Panc1 (cell line): ENCODE results near the gene SCARB2. TPM values are rescaled to one million over a fixed set of nuclear protein-coding genes. Genes with fewer than 3 reads are reported as not detected.

Experiments used
- ATAC-seq: fragments of 200-7000 bp; cut with Tn5 transposase; 2 replicates; pipeline ENCODE4 v1.9.1; 2020; ENCODE audit warnings: mild to moderate bottlenecking, moderate library complexity
- BruUV-seq: library from RNA; stranded (reverse); fragments of 400-500 nt; replicated peaks from 2 replicates; lab custom pipeline; 2021; lab: Mats Ljungman, UMichigan
- CTCF ChIA-PET: fragments of 300-600 bp; sonication (Branson Sonifier 250); formaldehyde crosslinking; loops from one replicate; lab custom pipeline; 2022; ENCODE audit warnings: antibody characterized with exemption; lab: Charles Lee
- POLR2A ChIA-PET: fragments of 300-600 bp; sonication (Branson Sonifier 250); formaldehyde crosslinking; loops from one replicate; lab custom pipeline; 2022; ENCODE audit warnings: antibody characterized with exemption; lab: Charles Lee
- DNase-seq: peaks from one replicate; pipeline ENCODE4 v3.0.0-alpha.2; 2010; ENCODE audit warnings: low read depth, low spot score
- H3K27ac ChIP-seq: 2 replicates; pipeline ENCODE4 v1.5.1; 2011; ENCODE audit warnings: mild to moderate bottlenecking, low read length, inconsistent platforms
- H3K27me3 ChIP-seq: fragments of 200-500 bp; sonication (Bioruptor generic); 2 replicates; pipeline ENCODE4 v1.6.0; 2014; ENCODE audit warnings: low read length, inconsistent platforms; ENCODE audit not compliant: control insufficient read depth, insufficient read depth
- H3K36me3 ChIP-seq: fragments of 200-500 bp; sonication (Bioruptor generic); 2 replicates; pipeline ENCODE4 v1.5.1; 2014; ENCODE audit warnings: inconsistent platforms, mild to moderate bottlenecking, low read length, moderate library complexity; ENCODE audit not compliant: control insufficient read depth, insufficient read depth
- H3K4me1 ChIP-seq: 2 replicates; pipeline ENCODE4 v1.5.1; 2011; ENCODE audit warnings: inconsistent platforms, mild to moderate bottlenecking, low read length, moderate library complexity; ENCODE audit not compliant: control insufficient read depth, insufficient read depth
- H3K4me3 ChIP-seq, 2 experiments: 2 replicates each; pipeline ENCODE4 v1.5.1; 2011 to 2012; ENCODE audit warnings: low read depth in 2 of 2, low read length in 2 of 2, mild to moderate bottlenecking in 2 of 2, inconsistent platforms in 1 of 2, moderate library complexity in 1 of 2
- H3K9me3 ChIP-seq: fragments of 200-500 bp; sonication (Bioruptor generic); 2 replicates; pipeline ENCODE4 v1.5.1; 2014; ENCODE audit warnings: low read depth, mild to moderate bottlenecking, inconsistent platforms, low read length, moderate library complexity; ENCODE audit not compliant: control insufficient read depth, insufficient read depth
- CTCF ChIP-seq: fragments of 450-650 bp; IDR thresholded peaks from 2 replicates; pipeline ENCODE4 v1.5.1; 2017; ENCODE audit warnings: mild to moderate bottlenecking
- POLR2AphosphoS5 ChIP-seq: IDR thresholded peaks from 2 replicates; pipeline ENCODE4 v1.6.1; 2012; ENCODE audit warnings: mild to moderate bottlenecking, low read depth, low read length, moderate library complexity
- REST ChIP-seq, 2 experiments: IDR thresholded peaks; 2 replicates each; pipeline ENCODE4 v1.6.1; 2011 to 2012; ENCODE audit warnings: low read depth in 2 of 2, control low read depth in 1 of 2, low read length in 1 of 2, mild to moderate bottlenecking in 1 of 2, moderate library complexity in 1 of 2; ENCODE audit not compliant: insufficient read depth in 1 of 2
- SIN3A ChIP-seq: IDR thresholded peaks from 2 replicates; pipeline ENCODE4 v1.6.1; 2012; ENCODE audit warnings: low read depth, mild to moderate bottlenecking, low read length, moderate library complexity, borderline replicate concordance; ENCODE audit not compliant: insufficient read depth
- TCF7L2 ChIP-seq: IDR thresholded peaks from 2 replicates; pipeline ENCODE4 v1.6.1; 2011; ENCODE audit warnings: mild to moderate bottlenecking, low read depth, low read length, inconsistent platforms
- in situ Hi-C: cut with HindIII; loops from 2 replicates; pipeline ENCODE4 v1.10.0; 2016; ENCODE audit warnings: low sequenced_read_pairs, low pct_unique_long_range_greater_than_20kb
- intact Hi-C: fragments of 100-400 bp; cut with micrococcal nuclease; formaldehyde crosslinking; loops from one replicate; pipeline ENCODE4 v1.10.0; 2022; ENCODE audit not compliant: unreplicated experiment
- total RNA-seq: library from RNA; stranded (reverse); gene quantifications from one replicate; pipeline ENCODE4 v1.2.1, GENCODE V29; 2021; ENCODE audit not compliant: unreplicated experiment

Gene SCARB2
- total RNA-seq, 1 experiment from 2014 or later: 59.4 TPM

GRCh38 chr4:76155979-76156378 lies 57.6 kb downstream of the SCARB2 start:
- H3K27ac ChIP-seq: no peak overlapping the region
- CTCF ChIA-PET: no interaction called here
- no peak overlapping the region for H3K4me3 ChIP-seq
- no peak for ATAC-seq
- intact Hi-C loops: no loop called here
- no TSS peak for BruUV-seq
- H3K27me3 ChIP-seq: no peaks in the 10 kb centered on the region
- no peaks in the 10 kb centered on the region; the same call in 1 of the 2 replicates for H3K36me3 ChIP-seq
- in situ Hi-C loops: no loop called here
- DNase-seq: no peak
- POLR2A ChIA-PET: no interaction called here
- no peaks in the 10 kb centered on the region for H3K9me3 ChIP-seq
- no peaks in the 10 kb centered on the region for H3K4me1 ChIP-seq
- TF ChIP-seq SIN3A (no peak), TCF7L2 (no peak), POLR2AphosphoS5 (no peak), REST (IDR thresholded peaks at IDR 0.05; ENCODE audit: insufficient read depth in 1 of 2, low read depth in 2 of 2, low read length in 1 of 2) (no peak)

GRCh38 chr4:76153356-76153755 lies 60.3 kb downstream of the SCARB2 start:
- H3K4me3 ChIP-seq: no peak overlapping the region
- in situ Hi-C loops: no loop called here
- peaks cover 6% of the 10 kb centered on the region; the same call in 1 of the 2 replicates for H3K36me3 ChIP-seq
- TF ChIP-seq TCF7L2: no peak
- no peak for TF ChIP-seq REST (IDR thresholded peaks at IDR 0.05; ENCODE audit: insufficient read depth in 1 of 2, low read depth in 2 of 2, low read length in 1 of 2)
- TF ChIP-seq SIN3A: no peak
- TF ChIP-seq POLR2AphosphoS5: no peak
- no peak for TF ChIP-seq CTCF
- no peaks in the 10 kb centered on the region for H3K27me3 ChIP-seq
- BruUV-seq: no TSS peak
- no peaks in the 10 kb centered on the region for H3K4me1 ChIP-seq
- ChIA-PET POLR2A (no interaction called here), CTCF (no interaction called here)
- DNase-seq: no peak
- intact Hi-C loops: no loop called here
- H3K9me3 ChIP-seq: no peaks in the 10 kb centered on the region
- H3K27ac ChIP-seq: no peak overlapping the region
- no peak for ATAC-seq
